HEK293 (cell line): Measurements from ENCODE around the gene TRIM47.

Source experiments
- HOXA7 ChIP-seq: sonication (generic); formaldehyde crosslinking; IDR thresholded peaks from 2 replicates; pipeline ENCODE4 v1.8.1; 2022; ENCODE audit warnings: missing genetic modification reagents, borderline replicate concordance
- KLF16 ChIP-seq: fragments of 450-650 bp; formaldehyde crosslinking; IDR thresholded peaks from 2 replicates; pipeline ENCODE4 v1.5.1; 2017; ENCODE audit warnings: missing biosample characterization, missing genetic modification characterization
- YY1 ChIP-seq: fragments of 450-650 bp; formaldehyde crosslinking; IDR thresholded peaks from 2 replicates; pipeline ENCODE4 v1.5.1; 2018; ENCODE audit warnings: missing biosample characterization, missing genetic modification characterization
- ZNF19 ChIP-seq: fragments of 450-650 bp; formaldehyde crosslinking; IDR thresholded peaks from 2 replicates; pipeline ENCODE4; 2016; ENCODE audit warnings: missing biosample characterization, missing genetic modification characterization, low read depth
- ZNF239 ChIP-seq: fragments of 450-650 bp; formaldehyde crosslinking; IDR thresholded peaks from 2 replicates; pipeline ENCODE4 v1.5.1; 2016; ENCODE audit warnings: missing biosample characterization, missing genetic modification characterization
- TF ChIP-seq, protein P1 (sequence below): fragments of 450-650 bp; formaldehyde crosslinking; IDR thresholded peaks from 2 replicates; pipeline ENCODE4 v1.5.1; 2016; ENCODE audit warnings: missing biosample characterization, missing genetic modification characterization
- TF ChIP-seq, protein P2 (sequence below): fragments of 450-650 bp; formaldehyde crosslinking; IDR thresholded peaks from 2 replicates; pipeline ENCODE4 v1.5.1; 2016; ENCODE audit warnings: missing biosample characterization, missing genetic modification characterization
- TF ChIP-seq, protein P3 (sequence below): fragments of 450-650 bp; formaldehyde crosslinking; IDR thresholded peaks from 2 replicates; pipeline ENCODE4 v1.5.1; 2016; ENCODE audit warnings: missing biosample characterization, missing genetic modification characterization, low read depth
- TF ChIP-seq, protein P4 (sequence below): fragments of 450-650 bp; formaldehyde crosslinking; conservative IDR thresholded peaks from 2 replicates; pipeline ENCODE4 v1.5.1; 2016; ENCODE audit warnings: low read depth, missing biosample characterization, missing genetic modification characterization

DNA sequence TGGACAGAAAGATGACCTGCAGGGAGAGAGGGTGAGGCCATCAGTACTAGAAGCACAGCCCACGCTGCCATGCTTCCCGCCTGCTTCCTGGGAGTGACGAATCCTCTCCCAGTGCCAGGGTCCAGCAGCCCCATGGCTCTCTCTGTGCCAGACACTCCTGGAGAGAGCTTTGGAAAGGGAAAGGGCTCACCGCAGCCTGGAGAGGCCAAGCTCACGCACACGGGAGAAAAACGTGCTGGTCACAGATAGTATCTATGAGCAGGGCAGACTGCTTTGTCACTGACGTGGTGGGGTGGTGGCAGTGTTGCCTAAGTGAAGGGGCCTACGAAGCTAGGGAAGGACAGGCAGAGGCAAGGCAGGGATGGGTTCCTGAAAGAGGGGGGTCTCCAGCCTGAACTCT lies 28.7 kb downstream of the TRIM47 start:
- TF ChIP-seq, protein P1, sequence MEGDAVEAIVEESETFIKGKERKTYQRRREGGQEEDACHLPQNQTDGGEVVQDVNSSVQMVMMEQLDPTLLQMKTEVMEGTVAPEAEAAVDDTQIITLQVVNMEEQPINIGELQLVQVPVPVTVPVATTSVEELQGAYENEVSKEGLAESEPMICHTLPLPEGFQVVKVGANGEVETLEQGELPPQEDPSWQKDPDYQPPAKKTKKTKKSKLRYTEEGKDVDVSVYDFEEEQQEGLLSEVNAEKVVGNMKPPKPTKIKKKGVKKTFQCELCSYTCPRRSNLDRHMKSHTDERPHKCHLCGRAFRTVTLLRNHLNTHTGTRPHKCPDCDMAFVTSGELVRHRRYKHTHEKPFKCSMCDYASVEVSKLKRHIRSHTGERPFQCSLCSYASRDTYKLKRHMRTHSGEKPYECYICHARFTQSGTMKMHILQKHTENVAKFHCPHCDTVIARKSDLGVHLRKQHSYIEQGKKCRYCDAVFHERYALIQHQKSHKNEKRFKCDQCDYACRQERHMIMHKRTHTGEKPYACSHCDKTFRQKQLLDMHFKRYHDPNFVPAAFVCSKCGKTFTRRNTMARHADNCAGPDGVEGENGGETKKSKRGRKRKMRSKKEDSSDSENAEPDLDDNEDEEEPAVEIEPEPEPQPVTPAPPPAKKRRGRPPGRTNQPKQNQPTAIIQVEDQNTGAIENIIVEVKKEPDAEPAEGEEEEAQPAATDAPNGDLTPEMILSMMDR (tag by site-specific recombination): no peak
- TF ChIP-seq, protein P2, sequence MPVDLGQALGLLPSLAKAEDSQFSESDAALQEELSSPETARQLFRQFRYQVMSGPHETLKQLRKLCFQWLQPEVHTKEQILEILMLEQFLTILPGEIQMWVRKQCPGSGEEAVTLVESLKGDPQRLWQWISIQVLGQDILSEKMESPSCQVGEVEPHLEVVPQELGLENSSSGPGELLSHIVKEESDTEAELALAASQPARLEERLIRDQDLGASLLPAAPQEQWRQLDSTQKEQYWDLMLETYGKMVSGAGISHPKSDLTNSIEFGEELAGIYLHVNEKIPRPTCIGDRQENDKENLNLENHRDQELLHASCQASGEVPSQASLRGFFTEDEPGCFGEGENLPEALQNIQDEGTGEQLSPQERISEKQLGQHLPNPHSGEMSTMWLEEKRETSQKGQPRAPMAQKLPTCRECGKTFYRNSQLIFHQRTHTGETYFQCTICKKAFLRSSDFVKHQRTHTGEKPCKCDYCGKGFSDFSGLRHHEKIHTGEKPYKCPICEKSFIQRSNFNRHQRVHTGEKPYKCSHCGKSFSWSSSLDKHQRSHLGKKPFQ (tag by site-specific recombination): no peak
- TF ChIP-seq, protein P3, sequence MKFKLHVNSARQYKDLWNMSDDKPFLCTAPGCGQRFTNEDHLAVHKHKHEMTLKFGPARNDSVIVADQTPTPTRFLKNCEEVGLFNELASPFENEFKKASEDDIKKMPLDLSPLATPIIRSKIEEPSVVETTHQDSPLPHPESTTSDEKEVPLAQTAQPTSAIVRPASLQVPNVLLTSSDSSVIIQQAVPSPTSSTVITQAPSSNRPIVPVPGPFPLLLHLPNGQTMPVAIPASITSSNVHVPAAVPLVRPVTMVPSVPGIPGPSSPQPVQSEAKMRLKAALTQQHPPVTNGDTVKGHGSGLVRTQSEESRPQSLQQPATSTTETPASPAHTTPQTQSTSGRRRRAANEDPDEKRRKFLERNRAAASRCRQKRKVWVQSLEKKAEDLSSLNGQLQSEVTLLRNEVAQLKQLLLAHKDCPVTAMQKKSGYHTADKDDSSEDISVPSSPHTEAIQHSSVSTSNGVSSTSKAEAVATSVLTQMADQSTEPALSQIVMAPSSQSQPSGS (tag by site-specific recombination): no peak
- TF ChIP-seq YY1 (tag by site-specific recombination): no peak
- no peak for TF ChIP-seq ZNF19 (tag by site-specific recombination)
- no peak for TF ChIP-seq ZNF239 (tag by site-specific recombination)
- TF ChIP-seq KLF16 (tag by site-specific recombination): no peak
- TF ChIP-seq, protein P4, sequence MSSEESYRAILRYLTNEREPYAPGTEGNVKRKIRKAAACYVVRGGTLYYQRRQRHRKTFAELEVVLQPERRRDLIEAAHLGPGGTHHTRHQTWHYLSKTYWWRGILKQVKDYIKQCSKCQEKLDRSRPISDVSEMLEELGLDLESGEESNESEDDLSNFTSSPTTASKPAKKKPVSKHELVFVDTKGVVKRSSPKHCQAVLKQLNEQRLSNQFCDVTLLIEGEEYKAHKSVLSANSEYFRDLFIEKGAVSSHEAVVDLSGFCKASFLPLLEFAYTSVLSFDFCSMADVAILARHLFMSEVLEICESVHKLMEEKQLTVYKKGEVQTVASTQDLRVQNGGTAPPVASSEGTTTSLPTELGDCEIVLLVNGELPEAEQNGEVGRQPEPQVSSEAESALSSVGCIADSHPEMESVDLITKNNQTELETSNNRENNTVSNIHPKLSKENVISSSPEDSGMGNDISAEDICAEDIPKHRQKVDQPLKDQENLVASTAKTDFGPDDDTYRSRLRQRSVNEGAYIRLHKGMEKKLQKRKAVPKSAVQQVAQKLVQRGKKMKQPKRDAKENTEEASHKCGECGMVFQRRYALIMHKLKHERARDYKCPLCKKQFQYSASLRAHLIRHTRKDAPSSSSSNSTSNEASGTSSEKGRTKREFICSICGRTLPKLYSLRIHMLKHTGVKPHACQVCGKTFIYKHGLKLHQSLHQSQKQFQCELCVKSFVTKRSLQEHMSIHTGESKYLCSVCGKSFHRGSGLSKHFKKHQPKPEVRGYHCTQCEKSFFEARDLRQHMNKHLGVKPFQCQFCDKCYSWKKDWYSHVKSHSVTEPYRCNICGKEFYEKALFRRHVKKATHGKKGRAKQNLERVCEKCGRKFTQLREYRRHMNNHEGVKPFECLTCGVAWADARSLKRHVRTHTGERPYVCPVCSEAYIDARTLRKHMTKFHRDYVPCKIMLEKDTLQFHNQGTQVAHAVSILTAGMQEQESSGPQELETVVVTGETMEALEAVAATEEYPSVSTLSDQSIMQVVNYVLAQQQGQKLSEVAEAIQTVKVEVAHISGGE (tag by site-specific recombination): no peak
- TF ChIP-seq HOXA7 (CRISPR knock-in tag): no peak
